Activated CD4-positive, alpha-beta T cell treated with anti-CD3 and anti-CD28 coated beads for 36 hours (primary cell): ENCODE measurements around the gene SRBD1. TPM values are rescaled to one million over a fixed set of nuclear protein-coding genes. Genes with fewer than 3 reads are reported as not detected.

Experiments
- ATAC-seq: fragments of 200-7000 bp; cut with Tn5 transposase; one replicate; pipeline ENCODE4 v1.10.0; 2021; ENCODE audit warnings: mild to moderate bottlenecking, moderate library complexity
- CTCF ChIA-PET: fragments of 350-600 bp; sonication (Branson Sonifier 250); formaldehyde crosslinking; loops from one replicate; lab custom pipeline; 2021; ENCODE audit warnings: antibody characterized with exemption; lab: Charles Lee
- POLR2A ChIA-PET: fragments of 350-600 bp; sonication (Branson Sonifier 250); formaldehyde crosslinking; loops from one replicate; lab custom pipeline; 2021; ENCODE audit warnings: antibody characterized with exemption, inconsistent platforms; lab: Charles Lee
- DNase-seq: peaks from one replicate; pipeline ENCODE4 v3.0.0-alpha.2; 2020
- H3K27ac Mint-ChIP-seq: one replicate; pipeline ENCODE4 v1.8.0; 2021; ENCODE audit warnings: mixed read lengths
- H3K27me3 Mint-ChIP-seq: one replicate; pipeline ENCODE4 v1.8.0; 2021; ENCODE audit warnings: mixed read lengths
- H3K36me3 Mint-ChIP-seq: one replicate; pipeline ENCODE4 v1.8.0; 2021; ENCODE audit warnings: low read depth, mixed read lengths
- H3K4me1 Mint-ChIP-seq: one replicate; pipeline ENCODE4 v1.8.0; 2021; ENCODE audit warnings: mixed read lengths
- H3K4me3 Mint-ChIP-seq: one replicate; pipeline ENCODE4 v1.8.0; 2021; ENCODE audit warnings: mild to moderate bottlenecking, moderate library complexity, mixed read lengths
- H3K9me3 Mint-ChIP-seq: one replicate; pipeline ENCODE4 v1.8.0; 2021; ENCODE audit warnings: low read depth, mixed read lengths
- intact Hi-C, 2 experiments: fragments of 100-400 bp; cut with DNase I in 1 of 2; cut with micrococcal nuclease in 1 of 2; formaldehyde crosslinking; loops; one replicate each; pipeline versions ENCODE4 v1.14.2 to v1.15.1; 2022 to 2024; cut with DNase I, micrococcal nuclease
- total RNA-seq, 2 experiments: library from RNA; stranded (reverse); gene quantifications; one replicate each; pipeline ENCODE4 v1.2.3, GENCODE V29; 2021

The SRBD1 gene
- total RNA-seq, 2 experiments from 2014 or later, result 19.2 to 25.0 TPM

DNA sequence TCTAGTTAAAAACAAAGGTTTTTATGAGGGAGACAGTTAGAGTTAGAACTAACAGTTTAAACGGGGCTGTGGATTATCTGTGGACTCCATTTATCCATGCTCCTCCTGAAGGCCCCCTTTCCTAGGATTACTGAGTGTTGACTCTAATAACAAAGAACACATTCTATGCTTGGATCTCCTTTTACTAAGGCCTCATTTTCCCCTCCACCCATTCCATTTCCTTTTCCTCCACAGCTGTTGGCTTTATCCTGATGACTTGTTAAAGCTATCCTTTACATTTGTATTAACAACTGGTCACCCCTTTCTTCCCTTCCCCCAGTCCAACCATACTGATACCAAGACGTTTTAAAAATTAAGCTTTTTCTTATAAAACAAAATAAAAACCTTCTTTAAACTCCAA is 220.6 kb downstream of the SRBD1 start:
- H3K27ac Mint-ChIP-seq, result no peak overlapping the region
- POLR2A ChIA-PET, result no interaction called here
- H3K9me3 Mint-ChIP-seq, result no peaks in the 10 kb centered on the region

DNA sequence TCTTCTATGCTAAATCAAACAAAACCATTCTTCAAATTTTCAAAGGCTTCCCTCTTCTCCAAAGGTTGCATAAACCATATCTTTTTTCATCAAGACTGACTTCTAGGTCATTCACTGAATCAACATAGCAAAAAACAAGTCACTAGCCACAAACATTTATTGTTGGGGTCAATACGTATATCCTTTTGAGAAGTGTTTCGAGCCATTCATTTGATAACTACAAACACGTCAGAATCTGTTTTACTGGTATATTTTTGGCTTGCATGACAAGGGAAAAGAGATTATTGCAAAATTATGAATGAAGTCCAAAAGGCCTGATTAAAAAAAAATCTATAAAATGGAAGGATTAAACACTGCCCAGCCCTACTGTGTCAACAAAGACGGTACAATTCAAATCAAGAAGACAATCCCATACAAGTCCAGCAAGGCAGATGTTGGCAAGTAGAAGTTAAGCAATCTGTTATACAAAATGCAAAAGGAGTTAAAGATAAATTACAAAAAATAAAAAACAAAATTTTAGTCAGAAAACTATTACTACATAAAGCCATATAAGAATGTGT is 222.4 kb downstream of the SRBD1 start:
- DNase-seq (no peak), ATAC-seq (no peak)
- ChIA-PET POLR2A (no interaction called here), CTCF (no interaction called here)
- Mint-ChIP-seq H3K36me3 (peaks cover 38% of the 10 kb centered on the region), H3K9me3 (no peaks in the 10 kb centered on the region), H3K4me1 (no peaks in the 10 kb centered on the region), H3K27me3 (no peaks in the 10 kb centered on the region), H3K27ac (no peak overlapping the region), H3K4me3 (no peak overlapping the region)
- intact Hi-C loops, result no loop called here

More for the DNA sequence above, 220.6 kb downstream of the SRBD1 start:
- DNase-seq (no peak), ATAC-seq (no peak)
- Mint-ChIP-seq H3K4me3 (no peak overlapping the region), H3K27me3 (no peaks in the 10 kb centered on the region), H3K4me1 (no peaks in the 10 kb centered on the region), H3K36me3 (peaks cover 46% of the 10 kb centered on the region)
- CTCF ChIA-PET, result no interaction called here
- intact Hi-C loops, result no loop called here

DNA sequence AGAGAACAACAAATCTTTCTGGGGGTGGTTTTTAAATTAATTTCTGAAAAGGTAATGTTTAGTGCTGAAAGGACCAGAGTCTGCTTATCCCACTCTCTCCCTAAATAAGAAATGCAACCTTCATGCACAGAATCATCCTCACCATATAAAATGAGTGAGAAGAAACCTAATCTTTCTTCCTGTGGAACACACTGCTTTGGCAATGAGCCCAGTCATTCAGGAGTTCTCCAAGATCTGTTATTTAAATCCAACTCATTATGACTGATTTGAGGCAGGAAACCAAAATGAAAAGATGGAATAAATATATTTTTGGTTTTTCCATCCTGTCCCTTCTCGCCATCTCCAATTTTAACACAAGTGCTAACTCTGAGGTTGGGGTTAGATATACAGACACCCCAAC is 228.3 kb downstream of the SRBD1 start:
- H3K27ac Mint-ChIP-seq, result no peak overlapping the region
- DNase-seq (no peak), ATAC-seq (no peak)
- H3K27me3 Mint-ChIP-seq, result no peaks in the 10 kb centered on the region
- no peaks in the 10 kb centered on the region for H3K4me1 Mint-ChIP-seq
- no peak overlapping the region for H3K4me3 Mint-ChIP-seq
- ChIA-PET POLR2A (no interaction called here), CTCF (interaction anchor here (0.5 to 0.8 kb wide), 2 partner anchors 62 to 611 kb away, joined by 3 read pairs; no protein-coding TSS in a partner anchor)
- peaks cover 5% of the 10 kb centered on the region for H3K36me3 Mint-ChIP-seq
- no peaks in the 10 kb centered on the region for H3K9me3 Mint-ChIP-seq
- intact Hi-C loops, result no loop called here

DNA sequence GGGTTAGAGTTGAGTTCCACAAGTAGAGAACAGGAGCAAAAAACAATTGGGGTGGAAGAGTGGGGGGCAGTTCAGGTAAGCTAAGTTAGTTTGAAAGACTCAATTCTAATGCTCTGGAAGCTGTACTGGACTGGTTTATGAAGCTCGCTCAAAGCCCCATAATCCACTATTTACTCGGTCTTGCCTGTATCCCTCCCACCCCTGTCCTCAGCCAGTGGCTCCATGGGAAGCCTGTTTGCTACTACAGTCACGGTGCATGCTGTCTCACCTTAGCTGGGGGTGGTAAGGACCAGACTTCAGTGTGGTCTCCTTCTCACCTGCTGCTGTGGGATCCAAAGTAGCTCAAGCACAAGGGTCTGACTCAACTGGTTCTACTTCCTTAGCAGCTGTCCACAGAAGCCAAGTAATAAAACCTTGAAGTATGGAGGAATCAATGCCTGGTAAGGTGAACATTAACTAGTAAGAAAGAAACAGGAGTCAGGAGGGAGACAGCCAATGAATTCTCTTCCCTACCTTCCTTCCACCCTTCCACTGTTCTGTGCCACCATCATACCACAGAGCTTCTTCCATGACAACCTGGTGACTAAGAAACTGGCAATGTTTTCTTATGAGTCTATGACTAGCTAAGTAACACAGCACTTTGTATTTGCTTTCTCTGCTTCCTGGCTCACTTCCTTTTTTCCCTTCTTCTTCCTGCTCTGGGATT is 230.8 kb downstream of the SRBD1 start:
- no peak for ATAC-seq
- Mint-ChIP-seq H3K27ac (no peak overlapping the region), H3K4me3 (no peak overlapping the region), H3K4me1 (no peaks in the 10 kb centered on the region), H3K9me3 (no peaks in the 10 kb centered on the region), H3K36me3 (no peaks in the 10 kb centered on the region), H3K27me3 (no peaks in the 10 kb centered on the region)
- CTCF ChIA-PET, result interaction anchor here (1.2 to 1.3 kb wide), 2 partner anchors 27 to 399 kb away, joined by 3 read pairs; no protein-coding TSS in a partner anchor
- intact Hi-C loops, result no loop called here
- POLR2A ChIA-PET, result no interaction called here
- DNase-seq, result no peak

DNA sequence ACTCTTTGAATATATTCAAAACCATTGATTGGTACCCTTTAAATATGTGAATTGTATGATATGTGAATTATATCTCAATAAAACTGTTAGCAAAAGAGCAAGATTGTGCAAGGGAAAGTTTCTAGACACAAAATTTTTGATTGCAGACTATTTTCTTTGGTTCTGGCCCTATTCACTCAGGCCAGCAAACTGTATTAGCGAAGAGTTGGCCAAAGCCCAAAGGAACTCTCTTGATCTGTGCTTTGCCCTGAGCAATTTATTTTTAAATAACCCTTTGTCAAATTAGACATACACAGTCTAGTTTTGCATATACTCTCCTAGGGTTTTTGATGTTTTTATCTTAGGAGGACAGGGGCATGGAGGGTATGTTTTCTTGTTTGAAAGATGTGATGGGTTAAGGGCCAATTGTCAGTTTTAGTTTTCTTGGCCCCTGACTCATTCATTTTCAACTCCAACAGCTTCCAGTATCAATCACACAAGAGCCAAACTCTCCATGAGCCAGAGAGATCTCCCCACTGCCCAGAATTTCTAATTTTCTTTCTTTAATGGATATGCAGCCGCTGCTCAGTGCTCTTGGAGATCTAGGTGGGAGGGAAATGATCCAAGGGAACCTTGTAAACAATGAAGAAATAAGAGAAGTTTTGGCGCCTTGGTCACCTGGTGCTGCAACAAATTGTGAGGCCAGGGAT is 231.5 kb downstream of the SRBD1 start:
- intact Hi-C loops, result no loop called here
- H3K4me3 Mint-ChIP-seq, result no peak overlapping the region
- H3K27me3 Mint-ChIP-seq, result no peaks in the 10 kb centered on the region
- H3K27ac Mint-ChIP-seq, result no peak overlapping the region
- no peak for ATAC-seq
- ChIA-PET CTCF (interaction anchor here (1.2 to 1.3 kb wide), 2 partner anchors 26 to 398 kb away, joined by 3 read pairs; no protein-coding TSS in a partner anchor), POLR2A (no interaction called here)
- H3K9me3 Mint-ChIP-seq, result no peaks in the 10 kb centered on the region
- H3K36me3 Mint-ChIP-seq, result no peaks in the 10 kb centered on the region
- no peak for DNase-seq
- H3K4me1 Mint-ChIP-seq, result no peaks in the 10 kb centered on the region

DNA sequence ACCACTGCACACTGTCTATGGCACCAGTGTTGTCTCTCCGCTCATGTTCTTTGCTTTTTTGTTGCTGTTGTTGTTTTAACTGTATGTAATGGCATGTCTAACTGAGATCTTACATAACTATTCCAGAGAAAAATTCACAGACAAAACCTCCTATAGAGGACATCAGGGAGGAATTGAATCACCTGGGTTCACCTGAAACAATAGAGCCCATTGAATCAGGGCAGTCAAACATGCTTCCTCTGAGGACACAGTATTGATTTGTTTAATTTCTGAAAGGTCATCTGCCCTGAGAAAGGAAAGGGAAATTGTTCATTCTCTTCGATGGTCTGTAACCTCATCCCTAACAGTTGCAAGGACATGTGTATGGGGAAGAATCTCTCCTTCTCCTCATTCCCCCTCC is 237.5 kb downstream of the SRBD1 start:
- Mint-ChIP-seq H3K27me3 (no peaks in the 10 kb centered on the region), H3K36me3 (no peaks in the 10 kb centered on the region), H3K27ac (no peak overlapping the region), H3K9me3 (no peaks in the 10 kb centered on the region), H3K4me1 (no peaks in the 10 kb centered on the region), H3K4me3 (no peak overlapping the region)
- POLR2A ChIA-PET, result no interaction called here
- no peak for DNase-seq
- no peak for ATAC-seq
- intact Hi-C loops, result no loop called here
- CTCF ChIA-PET, result interaction anchor here (0.6 kb wide), 1 partner anchor 203 kb away, joined by 3 read pairs; no protein-coding TSS in a partner anchor

DNA sequence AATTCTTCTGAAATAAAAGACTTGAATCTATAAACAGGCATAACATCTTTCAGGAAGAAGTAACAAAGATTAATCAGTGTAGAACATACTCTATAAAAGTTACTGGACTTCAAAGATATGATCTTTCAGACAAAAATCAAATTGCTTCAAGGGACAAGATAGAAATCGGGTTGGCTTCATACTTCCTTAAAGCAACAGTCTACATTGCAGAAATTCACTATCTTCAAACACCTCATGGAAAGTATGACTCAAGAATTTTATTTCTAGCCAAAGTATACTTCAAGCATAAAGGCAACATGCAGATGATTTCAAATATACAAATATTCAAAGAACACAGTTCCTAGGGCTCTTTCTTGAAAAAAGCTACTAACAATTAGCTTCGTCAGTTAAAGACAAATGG is 240.7 kb downstream of the SRBD1 start:
- DNase-seq, result no peak
- no peak for ATAC-seq
- Mint-ChIP-seq H3K27ac (no peak overlapping the region), H3K36me3 (no peaks in the 10 kb centered on the region), H3K4me3 (no peak overlapping the region), H3K27me3 (no peaks in the 10 kb centered on the region), H3K4me1 (no peaks in the 10 kb centered on the region), H3K9me3 (no peaks in the 10 kb centered on the region)
- ChIA-PET POLR2A (no interaction called here), CTCF (interaction anchor here (0.7 to 1.2 kb wide), 2 partner anchors 17 to 389 kb away, joined by 3 to 4 read pairs; no protein-coding TSS in a partner anchor)
- intact Hi-C loops, result no loop called here

DNA sequence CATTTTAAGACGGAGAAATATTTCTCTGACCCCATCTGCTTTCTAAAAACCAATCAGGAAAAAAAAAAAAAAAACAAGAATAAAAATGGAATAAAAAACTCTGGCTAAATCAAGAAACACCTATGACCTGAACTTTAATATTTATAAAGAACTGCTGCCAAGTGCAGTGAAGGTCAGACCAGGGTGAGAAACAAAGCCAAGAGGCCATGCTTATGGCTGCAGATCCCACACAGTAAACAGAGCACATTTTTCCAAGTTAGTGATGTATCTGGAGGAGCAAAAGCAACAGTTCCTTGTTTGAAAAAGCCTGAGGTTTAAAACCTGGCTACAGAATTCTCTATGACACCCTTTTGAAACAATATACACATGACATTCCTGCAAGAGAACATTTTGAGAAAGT is 242.3 kb downstream of the SRBD1 start:
- Mint-ChIP-seq H3K4me1 (no peaks in the 10 kb centered on the region), H3K9me3 (no peaks in the 10 kb centered on the region), H3K27ac (no peak overlapping the region), H3K27me3 (no peaks in the 10 kb centered on the region), H3K36me3 (no peaks in the 10 kb centered on the region), H3K4me3 (no peak overlapping the region)
- ChIA-PET POLR2A (no interaction called here), CTCF (no interaction called here)
- DNase-seq (no peak), ATAC-seq (no peak)
- intact Hi-C loops, result no loop called here

DNA sequence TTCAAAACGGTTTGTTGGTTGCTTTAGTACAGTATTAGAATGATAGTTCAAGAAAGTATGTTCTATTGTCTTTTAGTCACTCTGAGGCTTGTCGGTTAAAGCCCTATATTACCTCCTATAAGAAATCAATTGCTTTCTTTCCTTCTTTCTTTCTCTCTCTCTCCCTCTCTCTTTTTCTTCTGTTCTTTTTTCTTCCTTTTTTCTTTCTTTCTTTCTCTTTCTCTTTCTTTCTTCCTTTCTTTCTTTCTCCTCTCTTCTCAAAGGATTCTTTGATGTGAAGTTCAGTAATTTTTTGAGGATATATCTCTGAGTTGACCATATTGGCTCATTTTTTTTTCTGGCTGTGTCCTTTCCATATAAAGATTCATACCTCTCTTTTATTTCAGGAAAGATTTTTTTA is 249.4 kb downstream of the SRBD1 start:
- H3K4me1 Mint-ChIP-seq, result no peaks in the 10 kb centered on the region
- no peaks in the 10 kb centered on the region for H3K9me3 Mint-ChIP-seq
- intact Hi-C loops, result no loop called here
- POLR2A ChIA-PET, result no interaction called here
- CTCF ChIA-PET, result no interaction called here
- ATAC-seq, result no peak
- H3K27me3 Mint-ChIP-seq, result no peaks in the 10 kb centered on the region
- DNase-seq, result no peak
- no peak overlapping the region for H3K4me3 Mint-ChIP-seq
- H3K36me3 Mint-ChIP-seq, result no peaks in the 10 kb centered on the region
- H3K27ac Mint-ChIP-seq, result no peak overlapping the region

DNA sequence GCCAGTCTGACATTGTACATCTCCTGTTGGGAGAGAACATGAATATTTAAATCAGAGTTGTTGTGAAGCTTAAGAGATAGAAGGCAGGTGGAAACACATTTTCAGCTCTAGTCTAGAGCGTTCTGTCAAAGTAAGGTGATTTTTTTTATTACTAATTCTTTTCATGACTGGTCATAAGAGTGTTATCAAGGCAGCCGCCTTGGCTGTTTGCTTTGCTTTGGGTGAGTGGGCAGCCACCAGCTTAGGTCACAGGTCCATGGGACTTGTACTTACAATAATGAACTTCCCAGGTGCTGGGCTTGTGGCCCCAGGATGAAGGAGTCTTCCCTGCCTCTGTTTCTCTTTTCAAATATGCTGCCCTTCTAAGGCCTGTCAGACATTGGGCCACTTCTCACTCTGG is 256.3 kb downstream of the SRBD1 start:
- no peaks in the 10 kb centered on the region for H3K27me3 Mint-ChIP-seq
- H3K9me3 Mint-ChIP-seq, result no peaks in the 10 kb centered on the region
- intact Hi-C loops, result no loop called here
- ATAC-seq (no peak), DNase-seq (no peak)
- POLR2A ChIA-PET, result no interaction called here
- H3K4me3 Mint-ChIP-seq, result no peak overlapping the region
- no peaks in the 10 kb centered on the region for H3K36me3 Mint-ChIP-seq
- H3K27ac Mint-ChIP-seq, result no peak overlapping the region
- CTCF ChIA-PET, result interaction anchor here (1.2 kb wide), 1 partner anchor 26 kb away, joined by 3 read pairs; no protein-coding TSS in a partner anchor
- H3K4me1 Mint-ChIP-seq, result no peaks in the 10 kb centered on the region

DNA sequence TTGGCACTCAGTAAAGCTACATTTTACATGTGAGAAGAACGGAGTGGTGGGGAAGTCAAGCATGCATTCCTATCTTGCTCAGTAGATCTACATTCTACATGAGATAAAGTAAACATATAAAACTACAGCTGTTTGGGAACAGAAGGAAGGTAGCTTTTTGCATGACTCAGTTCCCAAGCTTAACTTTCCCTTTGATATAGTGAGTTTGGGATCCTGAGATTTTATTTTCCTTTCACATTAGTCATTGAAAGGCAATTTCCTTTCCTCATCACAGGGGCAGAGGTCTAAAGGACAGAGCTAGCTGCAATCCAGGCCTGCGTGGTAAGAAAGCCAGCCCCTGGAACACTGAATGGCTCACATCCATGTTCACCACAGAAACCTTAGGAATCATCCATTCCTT is 257.2 kb downstream of the SRBD1 start:
- no peaks in the 10 kb centered on the region for H3K27me3 Mint-ChIP-seq
- DNase-seq (no peak), ATAC-seq (no peak)
- intact Hi-C loops, result no loop called here
- H3K9me3 Mint-ChIP-seq, result no peaks in the 10 kb centered on the region
- H3K4me1 Mint-ChIP-seq, result no peaks in the 10 kb centered on the region
- H3K27ac Mint-ChIP-seq, result no peak overlapping the region
- H3K36me3 Mint-ChIP-seq, result no peaks in the 10 kb centered on the region
- ChIA-PET CTCF (interaction anchor here (1.1 to 1.2 kb wide), 3 partner anchors 17 to 26 kb away, joined by 3 read pairs; no protein-coding TSS in a partner anchor), POLR2A (no interaction called here)
- no peak overlapping the region for H3K4me3 Mint-ChIP-seq
